OCI-LY1 (cell line): ENCODE results near the gene FOXO3.

Experiments
- H2AFZ ChIP-seq: fragments of 200-600 bp; sonication (generic), shearing (Covaris generic); 2 replicates; pipeline ENCODE4 v1.6.0; 2014; ENCODE audit warnings: antibody characterized with exemption, mild to moderate bottlenecking, low read length
- H3F3A ChIP-seq: fragments of 200-600 bp; sonication (generic), shearing (Covaris generic); 2 replicates; pipeline ENCODE4 v1.6.0; 2014; ENCODE audit warnings: mild to moderate bottlenecking, antibody characterized with exemption, low read length, moderate library complexity; ENCODE audit not compliant: insufficient read depth
- H3K27ac ChIP-seq: fragments of 200-600 bp; sonication (generic); 2 replicates; pipeline ENCODE4 v1.5.1; 2014; ENCODE audit warnings: low read length, mixed run types, mild to moderate bottlenecking, low read depth; ENCODE audit not compliant: poor library complexity, severe bottlenecking
- H3K27me3 ChIP-seq: fragments of 200-600 bp; sonication (generic); 2 replicates; pipeline ENCODE4 v1.6.0; 2014; ENCODE audit warnings: antibody characterized with exemption, mild to moderate bottlenecking, low read length, moderate library complexity; ENCODE audit not compliant: insufficient read depth
- H3K36me3 ChIP-seq: fragments of 200-600 bp; sonication (generic); 2 replicates; pipeline ENCODE4 v1.6.1; 2014; ENCODE audit warnings: mild to moderate bottlenecking, antibody characterized with exemption, low read length, moderate library complexity, mixed read lengths; ENCODE audit not compliant: insufficient read depth
- H3K4me1 ChIP-seq: fragments of 200-600 bp; sonication (generic); 2 replicates; pipeline ENCODE4 v1.5.1; 2014; ENCODE audit warnings: mild to moderate bottlenecking, low read length, moderate library complexity; ENCODE audit not compliant: insufficient read depth, severe bottlenecking
- H3K4me2 ChIP-seq: fragments of 200-600 bp; sonication (generic), shearing (Covaris generic); 2 replicates; pipeline ENCODE4 v1.6.1; 2014; ENCODE audit warnings: low read length
- H3K4me3 ChIP-seq: fragments of 200-600 bp; sonication (generic); 2 replicates; pipeline ENCODE4 v1.5.1; 2014; ENCODE audit warnings: low read length, low read depth, mild to moderate bottlenecking, mixed read lengths; ENCODE audit not compliant: poor library complexity, severe bottlenecking
- H3K79me2 ChIP-seq: fragments of 200-600 bp; shearing (Covaris generic); 2 replicates; pipeline ENCODE4 v1.6.1; 2016; ENCODE audit warnings: mixed run types, low read length, mixed read lengths; ENCODE audit not compliant: insufficient read depth
- H3K9ac ChIP-seq: fragments of 200-600 bp; sonication (generic), shearing (Covaris generic); 2 replicates; pipeline ENCODE4 v1.6.1; 2014; ENCODE audit warnings: mild to moderate bottlenecking, low read length, mixed read lengths
- H3K9me2 ChIP-seq: fragments of 200-600 bp; sonication (generic), shearing (Covaris generic); 2 replicates; pipeline ENCODE4 v1.6.1; 2014; ENCODE audit warnings: low read depth, mild to moderate bottlenecking, low read length, mixed read lengths
- H3K9me3 ChIP-seq: fragments of 200-600 bp; shearing (Covaris generic); 2 replicates; pipeline ENCODE4 v1.6.1; 2014; ENCODE audit warnings: low read length, mixed read lengths
- H4K20me1 ChIP-seq: fragments of 200-600 bp; sonication (generic), shearing (Covaris generic); 2 replicates; pipeline ENCODE4 v1.6.0; 2016; ENCODE audit warnings: mild to moderate bottlenecking, low read length; ENCODE audit not compliant: insufficient read depth
- CTCF ChIP-seq: fragments of 200-600 bp; sonication (generic), shearing (Covaris generic); IDR thresholded peaks from 2 replicates; pipeline ENCODE4 v1.5.1; 2017; ENCODE audit warnings: mild to moderate bottlenecking, antibody characterized with exemption, low read length, moderate library complexity, mixed read lengths
- EZH2 ChIP-seq: fragments of 200-600 bp; sonication (generic), shearing (Covaris generic); IDR thresholded peaks from 2 replicates; pipeline ENCODE4 v1.8.0; 2017; ENCODE audit warnings: borderline replicate concordance, mixed run types, mild to moderate bottlenecking, antibody characterized with exemption, low read length, moderate library complexity, mixed read lengths

Gene FOXO3

DNA sequence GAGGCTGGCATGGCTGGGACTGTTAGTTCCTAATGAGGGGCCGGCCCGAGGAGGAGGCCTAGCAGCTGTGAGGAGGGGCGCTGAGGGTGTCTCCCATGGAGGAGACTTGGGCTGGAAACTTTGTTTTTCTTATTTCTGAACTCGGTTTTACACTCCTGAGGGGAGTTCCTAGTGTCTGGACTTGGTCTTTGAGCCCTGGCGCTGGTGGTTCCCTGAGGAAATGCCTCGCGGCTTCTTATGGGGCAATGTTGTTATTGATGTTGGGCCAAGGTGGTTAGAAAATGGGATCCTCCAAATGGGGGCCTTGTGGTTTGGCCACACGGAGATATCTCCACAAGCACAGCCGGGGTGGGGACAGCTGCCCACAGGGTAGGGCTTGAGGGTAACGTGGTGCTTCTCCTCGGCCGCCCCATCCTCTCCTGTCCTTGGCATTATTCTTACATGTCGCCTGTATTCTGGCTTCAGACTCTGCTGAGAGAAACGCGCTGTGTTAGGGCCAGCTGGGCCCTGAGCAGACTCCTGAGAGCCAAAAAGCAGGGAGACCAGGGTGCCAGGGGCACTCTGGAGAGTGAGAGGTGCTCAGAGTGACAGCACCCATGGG lies 136.9 kb downstream of the FOXO3 start:
- Histone ChIP-seq H3K79me2 (no peaks in the 10 kb centered on the region), H3K27ac (no peak overlapping the region), H3K4me2 (no peak overlapping the region), H4K20me1 (no peaks in the 10 kb centered on the region), H3K36me3 (no peaks in the 10 kb centered on the region), H2AFZ (no peak overlapping the region), H3K9ac (no peak overlapping the region), H3K27me3 (no peaks in the 10 kb centered on the region), H3K9me3 (peaks cover 7% of the 10 kb centered on the region; the same call in 1 of the 2 replicates), H3K4me1 (no peaks in the 10 kb centered on the region), H3F3A (no peaks in the 10 kb centered on the region), H3K4me3 (no peak overlapping the region), H3K9me2 (no peaks in the 10 kb centered on the region)
- TF ChIP-seq CTCF (no peak), EZH2 (no peak)

DNA sequence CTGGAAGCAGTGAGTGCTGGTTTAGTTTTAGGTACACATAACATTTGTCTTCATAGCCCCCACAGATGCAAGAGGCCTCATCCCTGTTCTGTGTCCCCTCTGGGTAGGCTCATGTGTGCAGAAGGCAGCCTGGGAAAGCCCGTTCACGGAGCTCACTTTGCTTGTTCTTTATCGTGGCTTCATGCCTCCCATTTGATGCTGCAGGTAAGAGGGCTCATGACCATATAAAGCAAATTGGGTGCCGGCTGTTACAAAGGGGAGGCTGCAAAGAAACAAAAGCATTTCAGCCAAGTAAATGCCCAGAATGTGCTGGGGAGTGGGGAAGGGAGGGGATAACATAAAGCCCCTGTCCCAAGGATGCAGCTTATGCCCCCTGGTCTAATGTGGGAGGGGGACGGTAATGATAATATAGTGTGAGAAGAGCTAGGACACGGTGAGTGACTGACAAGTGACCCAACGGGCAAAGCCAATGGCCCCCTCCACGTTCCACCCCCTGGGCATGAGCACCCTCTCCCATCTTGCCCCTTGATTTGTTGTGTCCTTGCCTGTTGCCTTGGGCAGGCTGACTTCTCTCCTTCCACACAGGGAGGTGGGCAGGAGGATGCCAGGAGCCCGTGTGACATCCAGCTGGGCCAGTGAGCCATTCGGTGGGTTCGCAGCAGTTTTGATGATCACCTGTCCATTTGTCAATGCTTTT lies 138.0 kb downstream of the FOXO3 start:
- no peaks in the 10 kb centered on the region for H3K79me2 ChIP-seq
- no peak overlapping the region for H3K4me3 ChIP-seq
- no peaks in the 10 kb centered on the region for H3F3A ChIP-seq
- H3K9me3 ChIP-seq: peaks cover 7% of the 10 kb centered on the region; the same call in 1 of the 2 replicates
- H3K9me2 ChIP-seq: no peaks in the 10 kb centered on the region
- no peaks in the 10 kb centered on the region for H3K4me1 ChIP-seq
- no peak overlapping the region for H3K4me2 ChIP-seq
- TF ChIP-seq EZH2 (no peak), CTCF (no peak)
- no peak overlapping the region for H3K27ac ChIP-seq
- no peaks in the 10 kb centered on the region for H4K20me1 ChIP-seq
- H3K36me3 ChIP-seq: no peaks in the 10 kb centered on the region
- H3K9ac ChIP-seq: no peak overlapping the region
- no peak overlapping the region for H2AFZ ChIP-seq
- no peaks in the 10 kb centered on the region for H3K27me3 ChIP-seq

DNA sequence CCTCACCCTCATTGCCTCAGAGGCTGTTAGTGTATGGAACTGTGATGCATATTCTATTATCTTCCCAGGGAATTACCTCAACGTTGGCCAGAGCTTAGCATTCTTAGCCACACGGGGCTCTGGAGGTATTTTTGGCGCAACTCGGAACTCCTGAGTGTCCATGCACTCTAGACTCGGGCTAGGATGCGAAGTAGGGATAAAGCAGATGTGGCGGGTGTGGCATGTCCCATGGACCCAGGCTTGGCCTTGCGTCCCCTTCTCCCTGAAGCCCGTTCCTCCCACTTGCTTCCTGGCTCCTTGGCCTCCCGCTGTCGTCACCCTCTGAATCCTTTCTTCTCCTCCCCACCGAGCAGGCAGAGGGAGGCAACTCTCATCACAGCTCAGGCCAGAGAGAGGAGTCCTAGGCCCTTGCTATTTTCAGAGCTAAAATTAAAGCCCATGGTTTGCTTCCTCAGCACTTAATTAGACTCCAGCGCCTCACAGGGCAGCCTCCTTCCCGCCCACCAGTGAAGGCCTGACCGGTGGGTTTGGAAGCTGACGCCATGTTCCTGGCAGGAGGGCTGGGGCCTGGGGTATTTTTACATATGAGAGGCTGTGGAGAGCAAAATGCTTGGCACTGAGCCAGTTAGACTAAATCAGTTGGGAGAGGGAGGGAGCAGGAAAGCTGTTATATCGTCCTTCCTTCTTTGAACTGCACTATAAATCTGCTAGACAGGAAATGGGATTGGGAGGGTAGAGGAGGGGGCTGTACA lies 138.7 kb downstream of the FOXO3 start:
- Histone ChIP-seq H3K9me3 (peaks cover 7% of the 10 kb centered on the region; the same call in 1 of the 2 replicates), H3K9ac (no peak overlapping the region), H3K9me2 (no peaks in the 10 kb centered on the region), H2AFZ (no peak overlapping the region), H3K4me1 (no peaks in the 10 kb centered on the region), H3K36me3 (no peaks in the 10 kb centered on the region), H4K20me1 (no peaks in the 10 kb centered on the region), H3F3A (no peaks in the 10 kb centered on the region), H3K27ac (no peak overlapping the region), H3K79me2 (no peaks in the 10 kb centered on the region), H3K4me2 (no peak overlapping the region), H3K4me3 (no peak overlapping the region), H3K27me3 (no peaks in the 10 kb centered on the region)
- no peak for TF ChIP-seq CTCF
- TF ChIP-seq EZH2: no peak
